Measurements from ENCODE around the gene GNGT2.

DNA sequence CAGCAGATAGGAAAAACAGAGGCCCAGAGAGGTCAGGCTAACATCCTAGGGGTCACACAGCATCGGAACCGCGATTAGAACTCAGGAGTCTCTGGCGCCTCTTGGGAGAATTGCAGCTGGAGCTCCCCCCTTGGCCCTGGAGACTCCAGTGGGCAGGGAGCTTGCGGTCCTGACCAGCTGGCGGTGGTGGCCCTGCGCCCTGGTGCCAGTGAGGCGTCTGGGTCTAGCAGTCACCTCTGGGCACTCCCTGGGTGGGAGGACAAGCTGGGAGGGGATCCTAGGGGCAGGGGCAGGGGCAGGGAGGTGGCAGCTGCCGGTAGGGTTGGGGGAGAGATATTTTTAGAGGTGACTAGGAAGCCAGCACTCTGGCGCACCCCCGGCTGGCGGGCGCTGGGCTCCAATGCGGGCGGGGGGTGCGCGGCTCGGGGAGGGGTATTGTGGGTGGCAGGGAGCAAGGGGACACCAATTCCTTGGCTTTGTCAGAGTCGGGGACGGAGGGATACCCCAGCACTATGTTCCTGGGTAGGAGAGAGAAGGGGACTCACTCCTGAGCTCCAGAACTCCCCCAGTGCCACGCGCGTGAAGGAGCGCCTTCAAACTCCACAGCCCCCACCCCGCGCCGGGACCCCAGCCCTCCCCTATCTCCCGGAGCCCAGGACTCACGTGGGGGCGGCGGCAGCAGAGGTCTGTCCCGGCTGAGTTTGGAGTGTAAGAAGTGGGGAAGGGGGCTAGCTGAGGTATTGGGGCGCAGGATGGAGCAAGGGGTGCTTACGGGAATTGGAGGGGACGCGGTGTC, 19.6 kb upstream of the GNGT2 start:
- TF ChIP-seq EZH2 (IDR thresholded peaks at IDR 0.05; ENCODE audit: insufficient read depth, poor library complexity, severe bottlenecking) (no peak), EZH2phosphoT487 (IDR thresholded peaks at IDR 0.05; ENCODE audit: insufficient read depth, low read depth) (no peak)
